GM12891 (cell line): ENCODE results near the gene AGGF1.
"Not testable (repeated sequence)": the region's sequence is repeated elsewhere in the genome, so short reads cannot be mapped to it uniquely, and the experiment has no call there.

ENCODE experiments used
- DNase-seq: peaks from one replicate; pipeline ENCODE4 v3.0.0; 2011; ENCODE audit warnings: low spot score; ENCODE audit not compliant: insufficient read length
- FAIRE-seq: peaks from 2 replicates; lab custom pipeline; 2011; peaks lifted over from hg19 to GRCh38; lab: Jason Lieb, UNC
- PAX5 ChIP-seq: IDR thresholded peaks from 2 replicates; pipeline ENCODE4 v1.6.1; 2011; ENCODE audit warnings: low read length, moderate library complexity, mild to moderate bottlenecking; ENCODE audit not compliant: insufficient read depth, severe bottlenecking
- POLR2A ChIP-seq: IDR thresholded peaks from 2 replicates; pipeline ENCODE4 v1.6.1; 2011; ENCODE audit warnings: low read depth, low read length, control low read depth
- POLR2AphosphoS5 ChIP-seq: IDR thresholded peaks from 2 replicates; pipeline ENCODE4 v1.6.1; 2011; ENCODE audit warnings: low read depth, low read length, control low read depth
- POU2F2 ChIP-seq: IDR thresholded peaks from 2 replicates; pipeline ENCODE4 v1.6.1; 2011; ENCODE audit warnings: low read depth, mild to moderate bottlenecking, control low read depth, low read length, moderate library complexity
- SPI1 ChIP-seq: IDR thresholded peaks from 2 replicates; pipeline ENCODE4 v1.6.1; 2011; ENCODE audit warnings: low read depth, low read length, control low read depth
- TAF1 ChIP-seq: IDR thresholded peaks from 2 replicates; pipeline ENCODE4 v1.6.1; 2011; ENCODE audit warnings: low read depth, low read length, control low read depth

The AGGF1 gene

GRCh38 chr5:77086689-77087483 is 56.7 kb downstream of the AGGF1 start, which contains the start of gene ZBED3:
TSS of gene ZBED3 (minus strand) at chr5:77087285. CDS start at chr5:77077878, 9,407 bp downstream.
- FAIRE-seq (peak; percentile 83), DNase-seq (peak; percentile 54)
- TF ChIP-seq POLR2AphosphoS5 (peak; percentile 58; the same call in 1 of the 2 replicates), POLR2A (peak; percentile 12; the same call in 1 of the 2 replicates), TAF1 (no peak; the same call in 1 of the 2 replicates)

GRCh38 chr5:77087484-77088261 is 57.5 kb downstream of the AGGF1 start:
- TF ChIP-seq POLR2A (no peak), POLR2AphosphoS5 (no peak), TAF1 (no peak), PAX5 (no peak), SPI1 (no peak), POU2F2 (no peak)
- DNase-seq (no peak), FAIRE-seq (no peak)

DNA sequence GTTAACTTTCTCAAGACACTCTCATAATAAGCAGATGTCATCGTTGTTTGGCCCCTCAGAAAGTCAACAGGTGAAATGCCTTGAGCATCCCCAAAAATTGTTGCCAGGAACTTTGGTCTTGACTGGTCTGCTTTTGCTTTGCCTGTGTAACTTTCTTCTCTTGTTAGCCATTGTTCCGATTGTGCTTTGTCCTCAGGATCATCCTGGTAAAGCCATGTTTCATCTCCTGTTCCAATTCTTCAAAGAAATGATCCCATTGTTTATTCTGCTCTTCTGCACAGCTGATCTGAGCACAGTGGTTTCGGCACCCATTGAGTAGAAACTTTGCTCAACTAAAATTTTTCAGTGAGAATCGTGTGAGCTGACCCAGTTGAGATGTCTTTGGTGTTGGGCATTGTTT is 65.0 kb downstream of the AGGF1 start:
- TF ChIP-seq SPI1 (no peak), POLR2AphosphoS5 (no peak), TAF1 (no peak), POLR2A (no peak), POU2F2 (no peak), PAX5 (no peak)

DNA sequence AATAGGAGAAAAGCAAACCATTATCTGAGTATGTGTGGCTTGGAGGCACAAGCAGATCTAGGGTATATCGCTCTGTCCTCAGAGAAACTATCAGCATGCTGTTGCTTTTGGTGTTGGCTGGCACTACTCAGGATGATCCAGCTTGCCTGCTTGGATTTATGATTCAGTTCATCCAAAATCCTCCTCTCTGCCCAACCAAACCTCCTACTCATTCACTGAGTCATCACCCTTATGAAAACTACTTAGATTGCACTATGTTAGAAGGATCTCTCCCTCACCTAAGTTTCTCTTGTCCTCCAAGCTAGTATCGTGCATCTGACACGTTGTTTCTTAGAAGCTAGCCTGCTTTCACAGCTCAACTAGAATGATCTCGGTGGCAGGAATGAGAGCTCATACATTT is 71.1 kb downstream of the AGGF1 start:
- DNase-seq: no peak
- peak; percentile 47 for FAIRE-seq
- TF ChIP-seq SPI1: no peak
- no peak for TF ChIP-seq TAF1

More for the DNA sequence above, 65.0 kb downstream of the AGGF1 start:
- FAIRE-seq: no peak
- DNase-seq: no peak

GRCh38 chr5:77102549-77102948 is 72.3 kb downstream of the AGGF1 start:
- no peak for FAIRE-seq
- TF ChIP-seq POLR2A (no peak), PAX5 (no peak), TAF1 (no peak), POU2F2 (no peak), SPI1 (no peak), POLR2AphosphoS5 (no peak)
- DNase-seq: no peak

GRCh38 chr5:77103457-77103856 is 73.3 kb downstream of the AGGF1 start:
- DNase-seq (no peak), FAIRE-seq (no peak)
- TF ChIP-seq POLR2A (no peak), TAF1 (no peak), SPI1 (no peak), POLR2AphosphoS5 (no peak), POU2F2 (no peak), PAX5 (no peak)

DNA sequence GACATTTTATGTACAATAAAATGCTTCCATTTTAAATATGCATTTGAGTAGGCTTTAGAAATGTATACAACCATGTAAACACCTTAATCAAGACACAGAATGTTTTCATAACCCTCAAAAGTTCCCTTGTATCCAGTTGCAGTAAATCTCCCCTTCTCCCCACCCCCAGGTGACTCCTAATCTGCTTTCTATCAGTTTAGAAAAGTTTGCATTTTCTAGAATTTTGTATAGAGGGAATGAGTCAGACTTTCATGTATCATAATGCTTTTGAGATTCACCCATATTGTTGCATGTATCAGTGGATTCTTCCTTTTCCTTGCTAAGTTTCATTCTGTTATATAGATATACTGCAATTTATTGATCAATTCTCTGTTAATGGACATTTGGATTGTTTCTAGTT is 74.6 kb downstream of the AGGF1 start:
- DNase-seq (no peak), FAIRE-seq (no peak)
- TF ChIP-seq POLR2AphosphoS5 (no peak), TAF1 (no peak)

DNA sequence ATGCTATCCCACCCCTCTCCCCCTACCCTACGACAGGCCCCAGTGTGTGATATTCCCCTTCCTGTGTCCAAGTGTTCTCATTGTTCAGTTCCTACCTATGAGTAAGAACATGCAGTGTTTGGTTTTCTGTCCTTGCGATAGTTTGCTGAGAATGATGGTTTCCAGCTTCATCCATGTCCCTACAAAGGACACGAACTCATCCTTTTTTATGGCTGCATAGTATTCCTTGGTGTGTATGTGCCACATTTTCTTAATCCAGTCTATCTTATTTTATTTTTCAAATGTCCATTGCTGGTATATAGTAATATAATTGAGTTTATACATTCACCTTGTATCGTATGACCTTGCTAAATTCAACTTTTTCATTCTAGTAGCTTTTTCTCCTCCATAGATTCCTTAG is 76.8 kb downstream of the AGGF1 start:
- not testable (repeated sequence) for FAIRE-seq, DNase-seq
